ENCODE results near the gene AFG3L2. TPM values are rescaled to one million over a fixed set of nuclear protein-coding genes. Genes with fewer than 3 reads are reported as not detected.

The AFG3L2 gene
- total and polyA plus RNA-seq, 7 donors, result 88.8 to 163 (median 106) TPM

GRCh38 chr18:12309683-12310198 is 67.3 kb downstream of the AFG3L2 start:
- 36 to 53% (median 53%) methylated on average over 7 of the region's 7 CpGs for WGBS, 3 donors
- TF ChIP-seq CTCF (IDR thresholded peaks at IDR 0.05), result no peak
- Histone ChIP-seq H3K36me3 (ENCODE audit: insufficient read depth in 1 of 2, low read depth in 1 of 2) (peaks cover 0 to 20% of the 10 kb centered on the region in 2 donors), H3K27me3 (ENCODE audit: insufficient read depth in 3 of 3, low read length in 2 of 3) (peaks cover 0 to 41% (median 5%) of the 10 kb centered on the region in 3 donors), H3K27ac (no peak overlapping the region), H3K4me3 (peak overlapping the region; percentile 73), H3K4me1 (no peaks in the 10 kb centered on the region), H3K9me3 (peaks cover 7% of the 10 kb centered on the region)
- intact Hi-C loops (cut with DNase I), result no loop called here
- DNase-seq (no peak), ATAC-seq (no peak)

GRCh38 chr18:12308386-12309100 is 68.5 kb downstream of the AFG3L2 start:
- Histone ChIP-seq H3K36me3 (ENCODE audit: insufficient read depth in 1 of 2, low read depth in 1 of 2) (peaks cover 0 to 13% of the 10 kb centered on the region in 2 donors), H3K4me1 (no peaks in the 10 kb centered on the region), H3K27ac (peak overlapping the region; percentile 86), H3K9me3 (peaks cover 7% of the 10 kb centered on the region), H3K27me3 (ENCODE audit: insufficient read depth in 3 of 3, low read length in 2 of 3) (peaks cover 0 to 41% (median 5%) of the 10 kb centered on the region in 3 donors), H3K4me3 (peak overlapping the region; percentile 73)
- no peak for TF ChIP-seq CTCF (IDR thresholded peaks at IDR 0.05)
- 0 to 1% (median 1%) methylated on average over 58 to 81 of the region's 81 CpGs for WGBS, 3 donors
- peak; percentile 81 to 89 (median 86) for ATAC-seq
- intact Hi-C loops (cut with DNase I), result no loop called here
- peak; percentile 87 to 91 for DNase-seq

GRCh38 chr18:12307701-12308385 is 69.2 kb downstream of the AFG3L2 start, which contains the start of gene TUBB6:
Gene TUBB6, plus strand, starts transcription at chr18:12308241. Its CDS starts 52 bp downstream, at chr18:12308293.
- Histone ChIP-seq H3K27me3 (ENCODE audit: insufficient read depth in 3 of 3, low read length in 2 of 3) (peaks cover 0 to 41% (median 5%) of the 10 kb centered on the region in 3 donors), H3K9me3 (peaks cover 7% of the 10 kb centered on the region), H3K4me1 (no peaks in the 10 kb centered on the region), H3K4me3 (peak within 1 kb of the TSS; percentile 73), H3K27ac (peak within 1 kb of the TSS; percentile 86), H3K36me3 (ENCODE audit: insufficient read depth in 1 of 2, low read depth in 1 of 2) (peaks cover 0 to 12% of the 10 kb centered on the region in 2 donors)
- WGBS, 3 donors, result 1% methylated on average over 64 to 85 of the region's 88 CpGs
- peak; percentile 83 to 84 for DNase-seq
- no peak for TF ChIP-seq CTCF (IDR thresholded peaks at IDR 0.05)
- peak; percentile 45 to 62 (median 57) for ATAC-seq
- intact Hi-C loops (cut with DNase I), result no loop called here

DNA sequence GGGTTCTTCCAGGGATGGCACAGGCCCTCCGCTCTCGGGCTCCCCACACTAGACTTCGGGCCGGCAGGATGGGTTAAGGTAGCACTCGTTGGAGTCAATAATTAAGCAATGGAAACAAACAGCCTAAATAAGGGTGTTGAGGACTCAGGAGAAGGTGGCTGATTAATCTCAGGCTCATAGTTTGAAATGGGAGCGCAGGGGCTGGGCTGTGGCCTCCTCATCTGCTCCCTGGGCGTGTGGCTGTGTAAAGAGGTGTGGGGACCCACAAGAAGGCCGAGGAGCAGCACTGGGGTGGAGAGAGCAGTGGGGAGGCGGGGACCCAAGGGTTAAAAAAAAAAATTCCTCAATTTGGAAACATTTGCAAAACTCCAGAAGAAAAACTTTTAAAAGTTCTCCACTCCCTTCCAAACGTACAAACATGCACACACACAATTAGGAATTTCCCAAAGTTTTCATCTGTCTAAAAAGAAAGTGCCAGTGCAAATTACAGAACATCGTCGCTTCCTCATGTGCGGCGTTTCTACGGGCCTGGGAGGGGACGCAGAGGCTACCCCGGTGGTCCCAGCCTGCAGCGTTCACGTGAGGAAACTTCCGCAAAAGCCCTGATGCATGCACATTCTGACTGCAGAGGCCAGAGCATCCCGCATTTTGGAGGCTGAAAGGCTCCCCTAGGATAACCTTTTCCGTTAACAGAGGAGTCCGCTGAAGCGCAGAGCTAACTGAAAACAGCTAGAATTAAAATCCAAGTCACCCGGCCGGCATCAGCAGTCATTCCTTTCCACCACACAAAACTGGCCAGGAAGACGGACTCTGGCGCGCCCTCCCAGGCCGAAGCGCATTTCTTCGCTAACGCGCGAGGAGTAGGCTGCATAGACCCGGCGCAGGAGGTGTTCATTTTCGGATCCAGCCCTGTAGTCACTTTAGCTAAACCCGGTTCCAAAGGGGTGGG is 70.0 kb downstream of the AFG3L2 start:
- Histone ChIP-seq H3K36me3 (ENCODE audit: insufficient read depth in 1 of 2, low read depth in 1 of 2) (peaks cover 0 to 6% of the 10 kb centered on the region in 2 donors), H3K4me1 (no peaks in the 10 kb centered on the region), H3K9me3 (peaks cover 2% of the 10 kb centered on the region), H3K4me3 (peak overlapping the region; percentile 73), H3K27ac (peak overlapping the region; percentile 86), H3K27me3 (ENCODE audit: insufficient read depth in 3 of 3, low read length in 2 of 3) (peaks cover 0 to 41% (median 5%) of the 10 kb centered on the region in 3 donors)
- ATAC-seq (peak; percentile 17 to 54 (median 24)), DNase-seq (peak; percentile 56 to 72)
- intact Hi-C loops (cut with DNase I), result no loop called here
- 25 to 35% (median 28%) methylated on average over 39 of the region's 39 CpGs for WGBS, 3 donors
- TF ChIP-seq CTCF (IDR thresholded peaks at IDR 0.05), result no peak
